ENCODE measurements around the gene CYFIP1. TPM values are rescaled to one million over a fixed set of nuclear protein-coding genes. Genes with fewer than 3 reads are reported as not detected.

The CYFIP1 gene
- polyA plus RNA-seq, 3 donors, result 47.1 to 85.5 (median 63.8) TPM

GRCh38 chr15:22845289-22845900 is 134.8 kb downstream of the CYFIP1 start:
- Histone ChIP-seq H3K27ac (ENCODE audit: low read depth in 1 of 2, low read length in 2 of 2) (peak overlapping the region in 1 of 2 donors; percentile 47), H3K27me3 (ENCODE audit: control insufficient read depth in 2 of 2, insufficient read depth in 2 of 2, low read length in 2 of 2) (no peaks in the 10 kb centered on the region), H3K36me3 (replicated peaks in 1 of 2; ENCODE audit: control insufficient read depth in 1 of 2, insufficient read depth in 2 of 2, low read length in 2 of 2) (peaks cover 45 to 78% of the 10 kb centered on the region in 2 donors), H3K79me2 (ENCODE audit: insufficient read depth, low read length) (peaks cover 97% of the 10 kb centered on the region), H3K4me3 (replicated peaks in 1 of 3; ENCODE audit: low read depth in 2 of 3, low read length in 3 of 3) (no peak overlapping the region), H4K20me1 (ENCODE audit: insufficient read depth, low read length) (peaks cover 99% of the 10 kb centered on the region), H3K9me3 (replicated peaks in 1 of 2; ENCODE audit: control insufficient read depth in 1 of 2, insufficient read depth in 1 of 2, low read length in 2 of 2) (no peaks in the 10 kb centered on the region), H3K9ac (ENCODE audit: insufficient read depth, low read length, poor library complexity, severe bottlenecking) (no peak overlapping the region), H2AFZ (ENCODE audit: insufficient read depth, low read depth, low read length, poor library complexity, severe bottlenecking) (no peak overlapping the region), H3K4me2 (replicated peaks; ENCODE audit: extremely low read depth, low read length, poor library complexity, severe bottlenecking) (no peak overlapping the region), H3K4me1 (ENCODE audit: control insufficient read depth in 1 of 2, insufficient read depth in 2 of 2, low read length in 2 of 2) (peaks cover 3 to 9% of the 10 kb centered on the region in 2 donors)
- no peak for DNase-seq
- H3K27ac Mint-ChIP-seq, result peak overlapping the region in 3 of 7 donors; percentile 5 to 71 (median 71)
- H3K4me3 Mint-ChIP-seq, result no peak overlapping the region
- H3K36me3 Mint-ChIP-seq, result peaks cover 43 to 80% of the 10 kb centered on the region in 2 donors
- peaks cover 0 to 3% (median 2%) of the 10 kb centered on the region in 3 donors for H3K27me3 Mint-ChIP-seq (ENCODE audit: low read depth in 3 of 3)
- H3K9me3 Mint-ChIP-seq, result peaks cover 0 to 2% (median 0%) of the 10 kb centered on the region in 7 donors
- intact Hi-C loops (cut with micrococcal nuclease), result loop anchor here in 1 of 2 donors (10.0 kb wide), 1 partner anchor 189 kb away; the partner anchor contains the start of gene TUBGCP5
- no CpG with 5 or more reads among the region's 2 CpGs for WGBS (ENCODE audit: insufficient coverage)
- no peak for TF ChIP-seq CTCF (IDR thresholded peaks at IDR 0.05)
- peaks cover 22% of the 10 kb centered on the region for H3K4me1 Mint-ChIP-seq

DNA sequence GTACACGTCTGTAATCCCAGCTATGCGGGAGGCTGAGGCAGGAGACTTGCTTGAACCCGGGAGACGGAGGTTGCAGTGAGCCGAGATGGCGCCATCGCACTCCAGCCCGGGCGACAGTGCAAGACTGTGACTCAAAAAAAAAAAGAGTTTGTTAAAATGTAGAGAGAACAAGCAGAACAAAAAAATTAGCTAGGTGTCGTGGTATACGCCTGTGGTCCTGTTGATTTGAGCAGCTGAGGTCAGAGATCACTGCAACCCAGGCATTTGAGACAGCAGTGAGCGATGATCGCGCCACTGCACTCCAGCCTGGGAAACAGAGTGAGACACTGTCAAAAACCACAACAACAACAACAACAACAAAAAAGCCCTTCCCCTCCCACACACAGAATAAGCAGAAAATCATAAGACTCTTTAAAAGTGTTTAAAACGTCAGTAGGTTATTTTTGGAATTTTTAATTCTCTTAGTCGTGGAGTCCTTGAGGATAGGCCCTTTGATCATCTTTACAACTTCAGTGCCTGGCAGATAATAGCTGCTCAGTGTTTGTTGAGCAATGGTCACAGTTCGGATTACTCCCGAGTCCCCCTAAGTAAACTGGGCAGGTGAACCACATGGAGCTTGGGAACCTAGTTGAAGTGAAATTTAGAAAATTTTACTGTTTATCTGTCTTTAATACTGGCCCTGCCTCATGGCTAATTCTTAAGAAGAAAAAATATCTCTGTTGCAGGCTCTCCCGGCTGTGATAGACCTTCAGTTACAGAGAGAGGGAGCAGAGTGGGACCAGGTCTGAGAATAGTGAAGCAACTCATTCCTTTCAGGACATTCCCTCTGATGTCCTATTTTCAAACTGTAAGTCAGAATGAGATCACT is 135.5 kb downstream of the CYFIP1 start:
- no peak overlapping the region for H3K4me3 ChIP-seq (replicated peaks in 1 of 3; ENCODE audit: low read depth in 2 of 3, low read length in 3 of 3)
- H3K36me3 ChIP-seq (replicated peaks in 1 of 2; ENCODE audit: control insufficient read depth in 1 of 2, insufficient read depth in 2 of 2, low read length in 2 of 2), result peaks cover 45 to 70% of the 10 kb centered on the region in 2 donors
- Mint-ChIP-seq H3K4me1 (peaks cover 30% of the 10 kb centered on the region), H3K27ac (peak overlapping the region in 1 of 7 donors; percentile 61), H3K36me3 (peaks cover 40 to 75% of the 10 kb centered on the region in 2 donors), H3K27me3 (ENCODE audit: low read depth in 3 of 3) (peaks cover 0 to 3% (median 2%) of the 10 kb centered on the region in 3 donors), H3K4me3 (no peak overlapping the region), H3K9me3 (peaks cover 0 to 2% (median 0%) of the 10 kb centered on the region in 7 donors)
- peaks cover 97% of the 10 kb centered on the region for H3K79me2 ChIP-seq (ENCODE audit: insufficient read depth, low read length)
- intact Hi-C loops (cut with micrococcal nuclease), result loop anchor here in 1 of 2 donors (10.0 kb wide), 1 partner anchor 190 kb away; the partner anchor contains the start of gene TUBGCP5
- H3K9ac ChIP-seq (ENCODE audit: insufficient read depth, low read length, poor library complexity, severe bottlenecking), result no peak overlapping the region
- no peak for DNase-seq
- H3K27ac ChIP-seq (ENCODE audit: low read depth in 1 of 2, low read length in 2 of 2), result peak overlapping the region in 1 of 2 donors; percentile 47
- TF ChIP-seq CTCF (IDR thresholded peaks at IDR 0.05), result no peak
- no peak overlapping the region for H3K4me2 ChIP-seq (replicated peaks; ENCODE audit: extremely low read depth, low read length, poor library complexity, severe bottlenecking)
- H3K4me1 ChIP-seq (ENCODE audit: control insufficient read depth in 1 of 2, insufficient read depth in 2 of 2, low read length in 2 of 2), result peaks cover 8 to 17% of the 10 kb centered on the region in 2 donors
- H3K9me3 ChIP-seq (replicated peaks in 1 of 2; ENCODE audit: control insufficient read depth in 1 of 2, insufficient read depth in 1 of 2, low read length in 2 of 2), result no peaks in the 10 kb centered on the region
- WGBS (ENCODE audit: insufficient coverage), result 94% methylated on average over 7 of the region's 19 CpGs
- no peak overlapping the region for H2AFZ ChIP-seq (ENCODE audit: insufficient read depth, low read depth, low read length, poor library complexity, severe bottlenecking)
- H3K27me3 ChIP-seq (ENCODE audit: control insufficient read depth in 2 of 2, insufficient read depth in 2 of 2, low read length in 2 of 2), result no peaks in the 10 kb centered on the region
- peaks cover 98% of the 10 kb centered on the region for H4K20me1 ChIP-seq (ENCODE audit: insufficient read depth, low read length)
